MCF 10A (cell line): Measurements from ENCODE around the gene PDE9A. TPM values are rescaled to one million over a fixed set of nuclear protein-coding genes. Genes with fewer than 3 reads are reported as not detected.
"Not testable (repeated sequence)": the region's sequence is repeated elsewhere in the genome, so short reads cannot be mapped to it uniquely, and the experiment has no call there.

ENCODE experiments used
- BruUV-seq: library from RNA; stranded (reverse); fragments of 400-500 nt; replicated peaks from 2 replicates; lab custom pipeline; 2021; lab: Mats Ljungman, UMichigan
- CTCF ChIA-PET: fragments of 300-600 bp; sonication (Branson Sonifier 250); formaldehyde crosslinking; extraction: SDS; loops from one replicate; lab custom pipeline; 2021; ENCODE audit warnings: antibody characterized with exemption, inconsistent platforms; lab: Yijun Ruan, JAX
- POLR2A ChIA-PET: fragments of 300-600, 350-650 bp; sonication (Branson Sonifier 250); formaldehyde crosslinking; extraction: SDS; loops from one replicate; lab custom pipeline; 2020; ENCODE audit warnings: antibody characterized with exemption, inconsistent platforms; lab: Yijun Ruan, JAX
- DNase-seq: peaks from one replicate; pipeline ENCODE4 v3.0.0-alpha.2; 2018; ENCODE audit not compliant: unreplicated experiment
- H3K27ac Mint-ChIP-seq: one replicate; pipeline ENCODE4 v1.8.0; 2022; ENCODE audit warnings: mild to moderate bottlenecking, low read depth, mixed read lengths; ENCODE audit not compliant: unreplicated experiment
- H3K27me3 Mint-ChIP-seq: one replicate; pipeline ENCODE4 v1.8.0; 2022; ENCODE audit warnings: mixed read lengths; ENCODE audit not compliant: insufficient read depth, unreplicated experiment
- H3K36me3 Mint-ChIP-seq: one replicate; pipeline ENCODE4 v1.8.0; 2022; ENCODE audit warnings: mild to moderate bottlenecking, moderate library complexity, mixed read lengths; ENCODE audit not compliant: insufficient read depth, unreplicated experiment
- H3K4me1 Mint-ChIP-seq: one replicate; pipeline ENCODE4 v1.8.0; 2022; ENCODE audit warnings: mixed read lengths; ENCODE audit not compliant: insufficient read depth, unreplicated experiment
- H3K4me3 Mint-ChIP-seq: one replicate; pipeline ENCODE4 v1.8.0; 2022; ENCODE audit warnings: mild to moderate bottlenecking, moderate library complexity, mixed read lengths; ENCODE audit not compliant: unreplicated experiment
- H3K9me3 Mint-ChIP-seq: one replicate; pipeline ENCODE4 v1.8.0; 2022; ENCODE audit warnings: mixed read lengths; ENCODE audit not compliant: unreplicated experiment
- CTCF ChIP-seq: fragments of 200-600 bp; IDR thresholded peaks from one replicate; pipeline ENCODE4 v1.8.0; 2022; ENCODE audit warnings: antibody characterized with exemption, mild to moderate bottlenecking; ENCODE audit not compliant: unreplicated experiment
- intact Hi-C: fragments of 100-400 bp; cut with micrococcal nuclease; formaldehyde crosslinking; loops from 2 replicates; pipeline ENCODE4 v1.14.1; 2022
- total RNA-seq: library from RNA; stranded (reverse); gene quantifications from 2 replicates; pipeline ENCODE4 v1.2.3, GENCODE V29; 2022

Gene PDE9A
- total RNA-seq, 1 experiment from 2014 or later = not detected

GRCh38 chr21:42614396-42614795, 39.0 kb upstream of the PDE9A start:
- Mint-ChIP-seq H3K27ac (no peak overlapping the region), H3K36me3 (no peaks in the 10 kb centered on the region), H3K4me3 (no peak overlapping the region), H3K27me3 (peaks cover 16% of the 10 kb centered on the region), H3K4me1 (no peaks in the 10 kb centered on the region), H3K9me3 (no peaks in the 10 kb centered on the region)
- intact Hi-C loops = no loop called here
- no TSS peak for BruUV-seq
- DNase-seq = no peak
- ChIA-PET POLR2A (no interaction called here), CTCF (no interaction called here)
- TF ChIP-seq CTCF = no peak

- intact Hi-C loops = no loop called here
- TF ChIP-seq CTCF = no peak
- ChIA-PET CTCF (interaction anchor here (0.6 kb wide), 1 partner anchor 37 kb away, joined by 5 read pairs; no protein-coding TSS in a partner anchor), POLR2A (no interaction called here)
- Mint-ChIP-seq H3K9me3 (no peaks in the 10 kb centered on the region), H3K36me3 (no peaks in the 10 kb centered on the region), H3K4me1 (no peaks in the 10 kb centered on the region), H3K27ac (no peak overlapping the region), H3K27me3 (peaks cover 21% of the 10 kb centered on the region), H3K4me3 (no peak overlapping the region)
- DNase-seq = peak; percentile 85
- no TSS peak for BruUV-seq
Measured at GRCh38 chr21:42614811-42615351, 38.5 kb upstream of the PDE9A start.

GRCh38 chr21:42615377-42615776, 38.0 kb upstream of the PDE9A start:
- DNase-seq, H3K27ac Mint-ChIP-seq, H3K36me3 Mint-ChIP-seq, H3K4me3 Mint-ChIP-seq, intact Hi-C loops, H3K9me3 Mint-ChIP-seq, POLR2A ChIA-PET, BruUV-seq, H3K4me1 Mint-ChIP-seq: not testable (repeated sequence)
- H3K27me3 Mint-ChIP-seq = peaks cover 24% of the 10 kb centered on the region
- CTCF ChIA-PET = interaction anchor here (0.6 kb wide), 1 partner anchor 36 kb away, joined by 5 read pairs; no protein-coding TSS in a partner anchor

GRCh38 chr21:42615924-42616323, 37.5 kb upstream of the PDE9A start:
- H3K4me1 Mint-ChIP-seq = no peaks in the 10 kb centered on the region

More at GRCh38 chr21:42615924-42616323, 37.5 kb upstream of the PDE9A start:
- H3K4me3 Mint-ChIP-seq = no peak overlapping the region
- no peak for DNase-seq
- no peaks in the 10 kb centered on the region for H3K36me3 Mint-ChIP-seq
- intact Hi-C loops = no loop called here
- H3K27ac Mint-ChIP-seq = no peak overlapping the region
- no peak for TF ChIP-seq CTCF
- ChIA-PET CTCF (no interaction called here), POLR2A (no interaction called here)
- peaks cover 24% of the 10 kb centered on the region for H3K27me3 Mint-ChIP-seq
- H3K9me3 Mint-ChIP-seq = no peaks in the 10 kb centered on the region
- no TSS peak for BruUV-seq
